ENCODE measurements around the gene STOM.

The STOM gene

DNA sequence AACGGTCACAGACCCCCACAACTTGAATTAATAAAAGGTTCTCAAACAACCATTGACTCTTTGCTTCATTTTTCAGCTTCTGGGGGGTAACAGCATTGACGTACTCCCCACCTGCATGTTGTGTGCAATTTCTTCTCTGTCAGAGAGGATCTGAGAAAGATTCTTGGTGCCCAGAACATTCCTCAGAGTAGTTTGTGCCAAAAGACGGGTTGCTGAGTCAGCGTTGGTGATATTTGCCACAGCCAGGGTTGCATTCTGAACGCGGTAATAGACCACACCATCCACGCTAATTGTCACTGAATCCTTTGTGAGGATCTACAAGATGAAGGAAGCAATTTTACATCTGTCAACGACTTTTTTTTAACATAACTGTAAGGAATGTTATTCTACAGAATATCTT is 21.0 kb downstream of the STOM start:
- DNase-seq (ENCODE audit: low read depth in 2 of 2, low spot score in 1 of 2) = no peak

DNA sequence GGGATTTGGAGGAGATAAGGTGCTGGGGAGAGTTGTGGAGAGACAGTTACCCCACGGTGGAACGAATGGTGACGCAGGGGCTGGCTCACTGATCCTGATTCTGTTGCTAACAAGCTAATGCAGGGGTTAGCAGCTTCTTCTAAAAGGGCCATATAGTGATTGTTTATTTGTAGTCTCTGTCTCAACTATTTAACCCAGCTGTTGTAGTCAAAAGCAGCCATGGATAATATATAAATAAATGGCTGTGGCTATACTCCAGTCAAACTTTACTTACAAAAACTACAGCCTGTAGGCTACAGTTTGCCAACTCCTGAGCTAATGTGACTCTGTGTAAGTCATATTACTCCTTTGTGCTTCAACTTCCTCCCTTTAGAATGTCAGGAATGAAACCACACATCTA is 21.8 kb downstream of the STOM start:
- no peak for DNase-seq (ENCODE audit: low read depth in 2 of 2, low spot score in 1 of 2)

- DNase-seq (ENCODE audit: low read depth in 2 of 2, low spot score in 1 of 2) = no peak
These were observed 25.0 kb downstream of the STOM start for GRCh38 chr9:121345070-121345469.

- DNase-seq (ENCODE audit: low read depth in 2 of 2, low spot score in 1 of 2) = no peak
These were observed 25.9 kb downstream of the STOM start for GRCh38 chr9:121344184-121344583.

DNA sequence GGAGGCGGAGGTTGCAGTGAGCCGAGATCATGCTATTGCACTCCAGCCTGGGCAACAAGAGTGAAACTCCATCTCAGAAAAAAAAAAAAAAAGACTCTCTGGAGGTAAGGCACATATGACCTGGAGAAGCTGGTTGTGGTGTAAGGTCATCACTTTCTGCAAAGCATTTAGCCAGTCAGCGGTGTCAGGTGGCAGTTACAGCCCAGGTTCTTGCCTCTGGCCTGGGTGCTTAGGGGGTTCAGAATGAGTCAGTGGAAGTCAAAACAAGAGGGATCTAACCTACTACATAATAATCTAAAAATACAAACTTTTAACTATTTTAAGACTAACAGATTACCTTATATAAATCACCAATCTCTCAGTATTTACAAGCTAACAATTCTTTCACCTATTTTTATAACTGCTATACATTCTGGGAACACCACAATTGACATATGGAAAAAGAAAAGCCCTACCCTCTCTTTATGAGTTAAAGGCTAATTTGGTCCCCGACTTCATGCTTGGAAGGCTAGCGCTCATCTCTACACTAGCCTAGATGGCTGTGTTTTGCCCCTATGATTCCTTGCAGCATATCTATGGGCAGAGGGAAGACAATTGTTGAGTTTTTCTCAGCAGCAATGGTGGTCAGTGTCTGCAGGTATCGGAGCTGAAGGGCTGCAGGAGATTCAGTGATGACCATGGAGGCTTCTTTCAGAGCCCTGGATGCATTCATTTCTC is 29.2 kb downstream of the STOM start:
- DNase-seq (ENCODE audit: low read depth in 2 of 2, low spot score in 1 of 2) = no peak

DNA sequence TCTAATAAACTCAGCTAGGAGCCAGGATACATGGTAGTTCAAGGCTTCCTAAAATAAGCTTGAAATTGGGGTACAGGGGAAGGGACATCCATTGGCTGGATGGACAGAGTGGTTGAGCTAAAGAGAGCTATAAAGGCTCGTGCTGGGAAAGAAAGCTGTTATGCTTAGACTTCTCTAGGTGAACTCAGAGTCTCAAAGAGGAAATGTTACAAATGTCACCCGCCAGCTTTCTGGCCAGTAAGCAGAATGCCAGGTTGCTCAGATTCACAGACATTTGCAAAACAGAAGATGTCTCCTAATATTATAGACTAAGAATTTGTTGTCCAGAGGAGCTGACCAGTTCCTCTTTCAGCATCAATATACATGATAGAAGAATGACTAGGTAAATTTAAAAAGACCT is 30.6 kb downstream of the STOM start:
- no peak for DNase-seq (ENCODE audit: low read depth in 2 of 2, low spot score in 1 of 2)

- DNase-seq (ENCODE audit: low read depth in 2 of 2, low spot score in 1 of 2) = no peak
These were observed 33.4 kb downstream of the STOM start for GRCh38 chr9:121336665-121337064.

- DNase-seq (ENCODE audit: low read depth in 2 of 2, low spot score in 1 of 2) = no peak
These were observed 35.9 kb downstream of the STOM start for GRCh38 chr9:121333950-121334773.

DNA sequence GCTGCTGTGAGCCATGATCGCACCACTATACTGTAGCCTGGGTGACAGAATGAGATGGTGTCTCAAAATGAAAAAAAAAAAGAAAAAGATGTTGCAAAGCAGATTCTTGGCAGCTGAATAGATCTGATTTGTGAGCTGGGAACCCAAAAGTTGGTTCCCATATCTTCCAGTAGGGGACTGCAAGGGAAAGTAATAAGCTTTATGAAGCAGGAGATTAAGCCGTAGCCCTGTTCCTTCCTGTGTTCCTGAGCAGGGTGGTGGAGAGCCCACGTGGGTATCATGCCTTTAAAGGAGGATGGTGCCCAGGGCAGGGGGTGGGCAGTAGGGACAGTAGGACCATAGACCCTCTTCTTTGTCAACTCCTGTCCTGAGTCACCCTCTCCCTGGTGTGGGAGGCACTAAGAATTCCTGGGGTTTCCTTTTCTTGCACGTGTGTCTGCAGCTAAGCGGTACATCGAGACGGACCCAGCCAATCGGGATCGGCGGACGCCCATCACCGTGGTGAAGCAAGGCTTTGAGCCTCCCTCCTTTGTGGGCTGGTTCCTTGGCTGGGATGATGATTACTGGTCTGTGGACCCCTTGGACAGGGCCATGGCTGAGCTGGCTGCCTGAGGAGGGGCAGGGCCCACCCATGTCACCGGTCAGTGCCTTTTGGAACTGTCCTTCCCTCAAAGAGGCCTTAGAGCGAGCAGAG is 37.9 kb downstream of the STOM start:
- DNase-seq (ENCODE audit: low read depth in 2 of 2, low spot score in 1 of 2) = no peak

DNA sequence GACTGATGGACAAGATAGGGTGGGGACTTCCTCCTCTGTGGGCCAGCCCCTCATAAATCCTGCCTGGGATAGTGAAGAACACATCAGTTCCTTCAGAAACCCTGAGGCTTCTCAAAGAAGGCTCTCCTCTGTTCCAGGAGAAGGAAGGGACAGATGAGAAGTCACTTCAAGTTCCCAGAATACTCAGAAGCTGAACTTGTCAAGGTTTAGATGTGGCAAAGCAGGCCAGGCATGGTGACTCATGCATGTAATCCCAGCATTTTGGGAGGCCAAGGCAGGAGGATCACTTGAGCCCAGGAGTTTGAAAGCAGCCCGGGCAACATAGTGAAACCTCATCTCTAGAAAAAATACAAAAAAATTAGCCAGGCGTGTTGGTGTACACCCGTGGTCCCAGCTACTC is 38.5 kb downstream of the STOM start:
- DNase-seq (ENCODE audit: low read depth in 2 of 2, low spot score in 1 of 2) = no peak

DNA sequence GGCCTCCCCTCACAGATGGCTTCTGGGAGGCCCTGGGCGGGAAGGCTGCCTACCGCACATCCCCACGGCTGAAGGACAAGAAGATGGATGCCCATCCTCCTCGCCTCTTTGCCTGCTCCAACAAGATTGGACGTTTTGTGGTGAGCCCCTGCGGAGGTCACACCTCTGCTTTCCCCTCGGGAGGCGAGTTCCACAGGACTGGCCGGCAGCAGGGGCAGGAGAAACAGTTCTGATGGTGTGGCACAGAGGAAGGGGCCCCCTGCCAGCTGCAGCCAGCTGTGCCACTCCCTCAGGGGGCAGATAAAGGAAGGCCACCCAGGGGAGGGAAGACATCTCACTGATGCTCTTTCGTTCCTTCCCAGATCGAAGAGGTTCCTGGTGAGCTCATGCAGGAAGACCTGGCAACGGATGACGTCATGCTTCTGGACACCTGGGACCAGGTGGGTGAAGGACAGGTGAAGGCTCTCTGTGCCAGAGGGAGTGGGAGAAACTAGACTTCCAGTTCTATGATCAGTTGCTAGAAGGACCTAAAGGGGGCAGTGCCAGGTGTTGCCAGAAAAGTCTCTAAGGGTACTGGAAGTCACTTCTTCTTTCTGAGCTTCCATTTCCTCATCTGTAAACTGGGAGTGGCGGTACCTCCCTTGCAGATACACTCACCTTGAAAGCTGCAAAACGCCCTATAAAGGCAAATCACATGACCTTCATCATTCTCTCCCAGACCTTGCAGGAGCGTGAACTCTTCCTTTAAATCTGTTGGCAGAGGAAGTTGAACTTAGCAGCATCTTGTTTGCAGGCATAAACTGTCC is 41.0 kb downstream of the STOM start:
- DNase-seq (ENCODE audit: low read depth in 2 of 2, low spot score in 1 of 2) = no peak

GRCh38 chr9:121328476-121328875 is 41.6 kb downstream of the STOM start:
- no peak for DNase-seq (ENCODE audit: low read depth in 2 of 2, low spot score in 1 of 2)

DNA sequence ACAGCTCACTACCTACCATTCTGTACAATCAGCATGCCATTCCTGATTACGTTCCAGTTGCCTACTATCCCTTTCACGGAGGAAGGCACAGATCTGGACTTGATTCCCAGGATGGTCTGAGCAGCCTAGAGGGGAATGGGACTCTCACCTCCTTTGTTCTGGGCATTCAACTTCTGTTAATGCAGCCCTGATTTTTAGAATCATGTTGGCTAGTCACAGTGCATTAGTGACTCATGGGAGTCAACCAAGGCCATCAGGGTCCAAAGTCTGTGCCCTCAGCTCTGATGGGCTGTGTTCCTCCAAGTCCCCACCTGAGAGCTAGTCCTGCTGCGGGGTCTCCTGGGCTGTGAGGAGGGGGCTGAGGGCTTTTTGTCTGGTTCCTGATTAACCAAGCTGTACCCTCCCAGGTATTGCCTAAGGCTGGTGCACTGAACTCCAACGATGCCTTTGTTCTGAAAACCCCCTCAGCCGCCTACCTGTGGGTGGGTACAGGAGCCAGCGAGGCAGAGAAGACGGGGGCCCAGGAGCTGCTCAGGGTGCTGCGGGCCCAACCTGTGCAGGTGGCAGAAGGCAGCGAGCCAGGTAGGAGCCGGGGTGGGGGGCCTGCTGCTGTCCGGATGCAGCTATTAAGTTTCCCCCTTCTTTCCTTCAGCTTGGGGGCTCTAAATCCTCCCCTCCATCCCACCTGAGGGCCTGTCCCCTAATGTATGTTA is 43.0 kb downstream of the STOM start:
- no peak for DNase-seq (ENCODE audit: low read depth in 2 of 2, low spot score in 1 of 2)

- DNase-seq (ENCODE audit: low read depth in 2 of 2, low spot score in 1 of 2) = no peak
These were observed 43.8 kb downstream of the STOM start for GRCh38 chr9:121326130-121326838.

GRCh38 chr9:121325387-121325786 is 44.7 kb downstream of the STOM start:
- no peak for DNase-seq (ENCODE audit: low read depth in 2 of 2, low spot score in 1 of 2)

GRCh38 chr9:121324755-121325154 is 45.3 kb downstream of the STOM start:
- no peak for DNase-seq (ENCODE audit: low read depth in 2 of 2, low spot score in 1 of 2)

DNA sequence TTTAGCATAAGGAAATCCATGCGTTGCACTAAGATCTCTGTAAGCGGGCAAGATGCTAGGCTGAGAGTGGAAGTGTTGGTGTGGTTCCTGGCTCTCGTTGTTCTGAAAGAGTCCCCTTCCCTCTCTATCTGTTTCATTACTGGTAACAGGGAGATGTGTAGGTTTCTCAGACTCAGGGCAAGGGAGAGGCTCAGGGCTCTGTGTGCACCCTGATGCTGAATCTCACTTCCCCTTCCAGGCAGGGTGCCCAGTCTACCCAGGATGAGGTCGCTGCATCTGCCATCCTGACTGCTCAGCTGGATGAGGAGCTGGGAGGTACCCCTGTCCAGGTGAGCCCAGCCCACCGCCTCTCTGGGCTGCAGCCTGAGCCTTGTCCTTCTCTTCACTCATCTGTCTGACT is 45.7 kb downstream of the STOM start:
- DNase-seq (ENCODE audit: low read depth in 2 of 2, low spot score in 1 of 2) = no peak

DNA sequence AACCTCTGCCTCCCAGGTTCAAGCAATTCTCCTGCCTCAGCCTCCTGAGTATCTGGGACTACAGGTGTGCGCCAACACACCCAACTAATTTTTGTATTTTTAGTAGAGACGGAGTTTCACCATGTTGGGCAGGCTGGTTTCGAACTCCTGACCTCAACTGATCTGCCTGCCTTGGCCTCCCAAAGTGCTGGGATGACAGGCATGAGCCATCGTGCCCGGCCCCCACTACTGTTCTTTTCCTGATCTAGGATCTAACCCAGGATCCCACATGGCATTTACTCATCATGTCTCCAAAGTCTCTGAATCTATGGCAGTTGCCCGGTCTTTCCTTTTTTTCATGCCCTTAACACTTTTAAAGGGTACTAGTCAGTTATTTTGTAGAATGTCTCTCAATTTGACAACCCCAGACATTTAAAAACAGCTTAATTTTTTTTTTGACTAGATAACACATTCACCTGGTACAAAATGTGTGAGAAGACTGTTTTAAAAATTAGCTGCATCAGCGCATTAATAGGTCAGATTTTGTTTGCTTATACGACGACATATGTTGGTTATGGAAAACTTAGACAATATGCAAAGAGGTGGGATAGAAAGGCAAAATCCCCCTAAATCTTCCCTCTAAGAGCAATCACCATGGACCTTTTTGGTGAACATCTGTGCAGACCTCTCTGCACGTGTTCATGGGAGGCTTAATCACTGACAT is 46.5 kb downstream of the STOM start:
- no peak for DNase-seq (ENCODE audit: low read depth in 2 of 2, low spot score in 1 of 2)

DNA sequence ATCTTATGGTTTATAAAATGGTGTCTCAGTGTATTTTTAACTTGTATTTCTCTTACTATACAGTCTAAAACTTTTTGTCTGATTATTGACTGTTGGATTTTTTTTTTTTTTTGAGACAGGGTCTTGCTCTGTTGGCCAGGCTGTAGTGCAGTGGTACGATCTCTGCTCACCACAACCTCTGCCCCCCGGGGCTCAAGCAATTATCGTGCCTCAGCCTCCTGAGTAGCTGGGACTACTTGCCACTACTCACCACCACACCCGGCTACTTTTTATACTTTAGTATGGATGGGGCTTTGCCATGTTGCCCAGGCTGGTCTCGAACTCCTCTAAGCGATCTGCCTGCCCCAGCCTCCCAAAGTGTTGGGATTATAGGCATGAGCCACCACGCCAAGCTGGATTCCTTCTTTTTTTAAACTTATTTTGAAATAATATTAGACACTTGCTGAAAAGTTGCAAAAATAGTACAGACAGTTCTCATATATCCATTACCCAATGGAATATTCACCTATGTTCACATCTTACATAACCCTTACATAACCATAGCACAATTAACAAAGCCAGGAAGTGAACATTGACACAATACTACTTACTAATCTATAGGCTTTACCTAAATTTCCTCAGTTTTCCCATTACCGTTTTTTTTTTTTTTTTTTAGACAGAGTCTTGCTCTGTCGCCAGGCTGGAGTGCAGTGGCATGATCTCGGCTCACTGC is 47.2 kb downstream of the STOM start:
- no peak for DNase-seq (ENCODE audit: low read depth in 2 of 2, low spot score in 1 of 2)

Data from stimulated activated CD8-positive, alpha-beta memory T cell treated with anti-CD3 and anti-CD28 coated beads, Interleukin-4, amount 100 ng/mL, for 4 hours (primary cell).